Peyer's patch (tissue), 4 donors: ENCODE data around the gene C2CD4C.
"Not testable (repeated sequence)": the region's sequence is repeated elsewhere in the genome, so short reads cannot be mapped to it uniquely, and the experiment has no call there.

Source experiments
- POLR2A ChIP-seq, 2 donors: fragments of 450-650 bp; IDR thresholded peaks; one replicate each; pipeline ENCODE4 v1.5.1; 2017; ENCODE audit warnings: antibody characterized with exemption in 2 of 2, mild to moderate bottlenecking in 2 of 2, moderate library complexity in 2 of 2
- TF ChIP-seq, protein P1 (sequence below), 6 experiments: fragments of 450-650 bp in 4 of 6; fragments of 200-600 bp in 2 of 6; sonication (generic) in 1 of 6; IDR thresholded peaks; one replicate each; pipeline ENCODE4 v1.5.1; 2017 to 2019; ENCODE audit warnings: antibody characterized with exemption in 6 of 6, mild to moderate bottlenecking in 3 of 6, moderate library complexity in 1 of 6

DNA sequence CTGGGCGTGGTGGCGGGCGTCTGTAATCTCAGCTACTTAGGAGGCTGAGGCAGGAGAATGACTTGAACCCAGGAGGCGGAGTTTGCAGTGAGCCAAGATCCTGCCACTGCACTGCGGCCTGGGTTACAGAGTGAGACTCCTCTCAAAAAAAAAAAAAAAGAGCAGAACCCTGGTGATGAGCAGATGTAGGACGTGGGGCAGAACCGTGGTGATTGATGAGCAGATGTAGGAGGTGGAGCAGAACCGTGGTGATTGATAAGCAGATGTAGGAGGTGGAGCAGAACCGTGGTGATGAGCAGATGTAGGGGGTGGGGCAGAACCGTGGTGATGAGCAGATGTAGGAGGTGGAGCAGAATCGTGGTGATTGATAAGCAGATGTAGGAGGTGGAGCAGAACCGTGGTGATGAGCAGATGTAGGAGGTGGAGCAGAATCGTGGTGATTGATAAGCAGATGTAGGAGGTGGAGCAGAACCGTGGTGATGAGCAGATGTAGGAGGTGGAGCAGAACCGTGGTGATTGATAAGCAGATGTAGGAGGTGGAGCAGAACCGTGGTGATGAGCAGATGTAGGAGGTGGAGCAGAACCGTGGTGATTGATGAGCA, 28.2 kb downstream of the C2CD4C start:
- TF ChIP-seq, protein P1, sequence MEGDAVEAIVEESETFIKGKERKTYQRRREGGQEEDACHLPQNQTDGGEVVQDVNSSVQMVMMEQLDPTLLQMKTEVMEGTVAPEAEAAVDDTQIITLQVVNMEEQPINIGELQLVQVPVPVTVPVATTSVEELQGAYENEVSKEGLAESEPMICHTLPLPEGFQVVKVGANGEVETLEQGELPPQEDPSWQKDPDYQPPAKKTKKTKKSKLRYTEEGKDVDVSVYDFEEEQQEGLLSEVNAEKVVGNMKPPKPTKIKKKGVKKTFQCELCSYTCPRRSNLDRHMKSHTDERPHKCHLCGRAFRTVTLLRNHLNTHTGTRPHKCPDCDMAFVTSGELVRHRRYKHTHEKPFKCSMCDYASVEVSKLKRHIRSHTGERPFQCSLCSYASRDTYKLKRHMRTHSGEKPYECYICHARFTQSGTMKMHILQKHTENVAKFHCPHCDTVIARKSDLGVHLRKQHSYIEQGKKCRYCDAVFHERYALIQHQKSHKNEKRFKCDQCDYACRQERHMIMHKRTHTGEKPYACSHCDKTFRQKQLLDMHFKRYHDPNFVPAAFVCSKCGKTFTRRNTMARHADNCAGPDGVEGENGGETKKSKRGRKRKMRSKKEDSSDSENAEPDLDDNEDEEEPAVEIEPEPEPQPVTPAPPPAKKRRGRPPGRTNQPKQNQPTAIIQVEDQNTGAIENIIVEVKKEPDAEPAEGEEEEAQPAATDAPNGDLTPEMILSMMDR (IDR thresholded peaks at IDR 0.05) = not testable (repeated sequence)
- not testable (repeated sequence) for TF ChIP-seq POLR2A (IDR thresholded peaks at IDR 0.05)
